H1 (cell line): ENCODE data around the gene TAF3.

Experiments
- E2F6 ChIP-seq: IDR thresholded peaks from 2 replicates; pipeline ENCODE4 v1.6.1; 2012; ENCODE audit warnings: inconsistent platforms
- RFX5 ChIP-seq: IDR thresholded peaks from 2 replicates; pipeline ENCODE4 v1.6.1; 2011; ENCODE audit warnings: low read depth, low read length, improper control_type of control experiment, borderline replicate concordance
- SP1 ChIP-seq: IDR thresholded peaks from 2 replicates; pipeline ENCODE4 v1.6.1; 2011; ENCODE audit warnings: low read depth, low read length
- TF ChIP-seq, protein P1 (sequence below), 3 experiments: IDR thresholded peaks; 1 replicate in 2 of 3; 2 replicates in 1 of 3; pipeline versions ENCODE4 v1.5.1 to v1.6.1; 2011; ENCODE audit warnings: low read length in 3 of 3, mild to moderate bottlenecking in 3 of 3, inconsistent platforms in 2 of 3, low read depth in 1 of 3, moderate library complexity in 1 of 3; ENCODE audit not compliant: insufficient read depth in 1 of 3; ENCODE audit errors: control extremely low read depth in 1 of 3

- TF ChIP-seq, protein P1, sequence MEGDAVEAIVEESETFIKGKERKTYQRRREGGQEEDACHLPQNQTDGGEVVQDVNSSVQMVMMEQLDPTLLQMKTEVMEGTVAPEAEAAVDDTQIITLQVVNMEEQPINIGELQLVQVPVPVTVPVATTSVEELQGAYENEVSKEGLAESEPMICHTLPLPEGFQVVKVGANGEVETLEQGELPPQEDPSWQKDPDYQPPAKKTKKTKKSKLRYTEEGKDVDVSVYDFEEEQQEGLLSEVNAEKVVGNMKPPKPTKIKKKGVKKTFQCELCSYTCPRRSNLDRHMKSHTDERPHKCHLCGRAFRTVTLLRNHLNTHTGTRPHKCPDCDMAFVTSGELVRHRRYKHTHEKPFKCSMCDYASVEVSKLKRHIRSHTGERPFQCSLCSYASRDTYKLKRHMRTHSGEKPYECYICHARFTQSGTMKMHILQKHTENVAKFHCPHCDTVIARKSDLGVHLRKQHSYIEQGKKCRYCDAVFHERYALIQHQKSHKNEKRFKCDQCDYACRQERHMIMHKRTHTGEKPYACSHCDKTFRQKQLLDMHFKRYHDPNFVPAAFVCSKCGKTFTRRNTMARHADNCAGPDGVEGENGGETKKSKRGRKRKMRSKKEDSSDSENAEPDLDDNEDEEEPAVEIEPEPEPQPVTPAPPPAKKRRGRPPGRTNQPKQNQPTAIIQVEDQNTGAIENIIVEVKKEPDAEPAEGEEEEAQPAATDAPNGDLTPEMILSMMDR (IDR thresholded peaks at IDR 0.05; ENCODE audit: control extremely low read depth in 1 of 3, insufficient read depth in 1 of 3, low read depth in 1 of 3, low read length in 3 of 3) = no peak
- TF ChIP-seq SP1 = no peak
- TF ChIP-seq E2F6 = no peak
- no peak for TF ChIP-seq RFX5
Measured at GRCh38 chr10:8051851-8052257, 233.5 kb downstream of the TAF3 start.
